NCI-H2081 (cell line): ENCODE data around the gene WDR53.
"Not testable (repeated sequence)": the region's sequence is repeated elsewhere in the genome, so short reads cannot be mapped to it uniquely, and the experiment has no call there.

ENCODE experiments used
- DNase-seq, 2 experiments: peaks; one replicate each; lab custom pipeline; 2025; lab: John Stamatoyannopoulos, UW

WDR53 gene

DNA sequence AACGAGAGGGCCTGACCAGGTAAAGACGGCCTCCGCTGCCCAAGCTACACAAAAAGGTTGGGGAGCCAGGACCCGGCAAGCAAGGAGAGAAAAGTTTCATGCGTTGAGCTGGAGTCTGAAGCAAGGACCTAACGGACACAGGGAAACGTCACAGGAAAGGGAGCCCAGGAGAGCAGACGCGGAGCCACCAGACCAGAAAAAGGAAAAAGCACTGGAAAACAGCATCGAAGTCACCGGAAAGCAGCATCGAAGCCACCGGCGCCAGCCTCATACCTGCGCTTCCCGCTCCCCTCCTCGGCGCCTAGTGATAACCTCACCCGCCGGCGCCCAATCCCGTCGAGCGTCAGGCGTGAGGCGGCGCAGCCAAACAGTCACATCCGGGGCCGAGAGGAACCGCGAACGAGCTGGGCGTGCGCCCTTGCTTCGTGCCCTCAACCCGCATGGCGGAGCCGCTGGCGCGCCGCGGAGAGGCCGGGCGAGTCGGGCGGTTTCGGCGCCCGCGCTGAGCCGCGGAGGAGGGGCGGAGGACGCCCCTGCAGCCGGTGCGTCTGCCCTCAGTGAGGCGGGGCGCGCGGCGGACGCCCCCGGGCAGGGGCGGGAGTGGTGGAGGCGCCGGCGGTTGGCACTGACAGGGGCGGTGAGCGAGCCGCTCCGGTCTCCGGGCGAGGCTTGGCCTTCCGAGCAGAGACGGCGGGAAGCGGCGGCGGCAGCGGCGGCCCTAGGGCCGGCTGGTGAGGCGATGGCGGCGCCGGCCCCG lies at the start of gene WDR53, which contains the start of gene FBXO45:
Gene WDR53, minus strand, starts transcription at position 309 of the 757 bp plus-strand sequence. CDS start 7,079 bp downstream, outside the sequence.
Gene FBXO45, plus strand, starts transcription at position 415 of the 757 bp plus-strand sequence. Its CDS starts 325 bp downstream, at position 740.
- DNase-seq, result peak; percentile 98 to 99

GRCh38 chr3:196617256-196617655 lies 48.9 kb upstream of the WDR53 start:
- no peak for DNase-seq

DNA sequence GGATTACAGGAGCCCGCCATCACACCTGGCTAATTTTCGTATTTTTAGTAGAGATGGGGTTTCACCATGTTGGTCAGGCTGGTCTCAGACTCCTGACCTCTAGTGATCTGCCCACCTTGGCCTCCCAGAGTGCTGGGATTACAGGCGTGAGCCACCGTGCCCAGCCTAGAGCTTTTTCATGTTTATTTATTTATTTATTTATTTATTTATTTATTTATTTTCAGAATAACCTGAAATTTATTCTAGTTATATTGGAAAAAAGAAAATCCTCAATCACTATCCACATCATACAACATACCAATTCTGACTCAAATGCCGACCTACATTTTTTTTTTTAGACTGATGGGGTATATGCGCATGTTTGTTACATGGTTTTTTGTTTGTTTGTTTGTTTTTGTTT lies 46.9 kb upstream of the WDR53 start:
- not testable (repeated sequence) for DNase-seq

GRCh38 chr3:196611761-196612483 lies 43.6 kb upstream of the WDR53 start:
- DNase-seq, result no peak

DNA sequence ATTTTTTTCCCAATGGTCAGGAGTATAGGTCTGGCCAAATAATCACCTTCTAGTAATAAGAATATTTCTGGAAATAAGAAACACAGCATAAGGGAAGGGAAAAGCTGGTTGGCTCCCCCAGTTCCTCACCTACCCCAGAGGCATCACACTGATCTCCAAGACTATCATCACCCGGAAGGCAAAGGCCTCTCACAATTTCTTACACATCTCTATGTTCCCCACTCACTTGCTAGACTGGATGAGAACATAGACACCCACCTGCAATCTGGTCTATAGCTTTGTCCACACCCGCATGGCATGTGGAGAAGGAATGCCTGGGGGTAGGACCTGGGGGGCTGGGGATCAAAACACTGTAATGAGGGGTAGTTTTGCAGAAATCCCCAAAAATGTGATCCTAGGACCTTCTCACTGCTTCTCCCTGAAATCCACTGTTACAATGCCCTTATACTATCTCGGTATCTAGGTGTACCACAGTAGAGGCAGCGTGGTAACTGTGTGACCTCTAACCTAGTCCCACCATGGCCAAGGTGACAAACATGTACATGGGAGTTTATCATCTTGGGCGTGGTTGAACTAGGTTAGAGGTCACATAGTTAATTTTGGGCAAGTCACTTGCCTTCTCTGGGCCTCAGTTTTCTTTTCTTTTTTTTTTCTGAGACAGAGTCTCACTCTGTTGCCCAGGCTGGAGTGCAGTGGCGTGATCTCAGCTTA lies 41.6 kb upstream of the WDR53 start:
- no peak for DNase-seq

DNA sequence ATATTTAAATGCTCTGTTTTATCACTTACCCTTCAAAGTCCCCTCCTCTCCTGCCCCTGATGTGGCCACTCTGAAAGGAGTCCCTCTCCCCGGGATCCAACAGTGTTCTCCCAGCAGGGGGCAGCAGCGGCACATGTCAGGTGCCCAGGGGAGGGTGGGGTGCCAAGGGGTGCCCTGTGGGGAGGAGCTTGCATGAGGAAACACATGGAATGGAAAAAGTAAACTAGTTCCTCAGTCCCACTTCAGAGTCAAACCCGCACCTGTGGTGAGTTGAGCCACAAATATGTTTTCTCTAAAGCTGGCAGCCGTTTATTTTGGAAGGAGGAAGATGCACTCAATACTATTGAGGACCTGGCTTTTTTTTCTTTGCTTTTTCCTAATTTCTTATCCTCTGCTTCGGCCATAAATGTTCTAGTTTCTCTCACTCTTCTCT lies 41.0 kb upstream of the WDR53 start:
- DNase-seq, result peak; percentile 88 to 93

DNA sequence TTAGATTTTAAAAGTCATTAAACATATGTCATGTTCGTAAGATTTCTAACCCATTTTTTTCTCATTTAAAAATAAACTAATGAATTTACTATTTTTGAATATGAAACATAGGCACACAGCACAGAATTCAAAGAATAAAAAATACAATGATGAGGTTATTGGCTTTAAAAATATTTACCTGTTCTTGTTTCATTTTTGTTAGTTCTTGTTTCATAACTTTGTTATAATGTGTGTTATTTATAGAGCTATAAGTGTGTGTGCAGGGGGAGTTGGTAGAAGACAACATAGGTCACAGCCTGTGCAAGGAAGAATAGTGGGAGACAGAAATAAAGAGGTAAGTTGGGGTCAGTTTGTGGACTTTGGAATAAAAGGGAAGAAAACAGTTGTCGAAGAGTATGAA lies 40.3 kb upstream of the WDR53 start:
- no peak for DNase-seq

DNA sequence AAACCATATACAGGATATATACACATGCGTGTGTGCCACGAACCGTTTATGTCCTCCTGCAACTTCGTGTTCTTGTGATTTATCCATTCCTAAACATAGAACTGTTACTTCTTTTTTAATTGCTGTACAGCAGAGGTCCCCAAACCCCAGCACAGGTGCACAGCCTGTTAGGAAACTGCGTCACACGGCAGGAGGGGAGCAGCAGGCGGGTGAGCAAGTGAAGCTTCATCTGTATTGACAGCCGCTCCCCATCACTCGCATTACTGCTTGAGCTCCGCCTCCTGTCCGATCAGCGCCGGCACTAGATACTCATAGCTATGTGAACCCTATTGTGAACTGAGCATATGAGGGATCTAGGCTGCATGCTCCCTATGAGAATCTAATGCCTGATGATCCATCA lies 36.2 kb upstream of the WDR53 start:
- no peak for DNase-seq

GRCh38 chr3:196603683-196604082 lies 35.3 kb upstream of the WDR53 start:
- no peak for DNase-seq

DNA sequence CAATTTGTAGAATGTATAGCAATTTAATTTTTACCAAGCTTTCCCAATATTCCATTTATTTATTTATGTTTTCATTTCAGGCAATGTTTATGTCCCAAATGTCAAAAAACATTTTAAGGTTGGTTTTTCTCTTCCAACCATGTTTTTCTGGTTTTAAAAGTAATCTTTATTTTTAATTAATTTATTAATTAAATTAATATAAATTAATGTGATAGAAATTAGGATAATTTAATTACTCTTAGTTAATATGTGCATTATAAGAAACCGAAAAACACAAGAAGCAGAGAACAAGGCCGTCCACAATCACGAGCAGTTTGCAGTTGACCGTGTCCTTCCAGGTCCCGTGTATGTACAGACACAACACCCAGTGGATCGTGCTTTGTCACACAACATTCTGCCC lies 34.3 kb upstream of the WDR53 start:
- no peak for DNase-seq

DNA sequence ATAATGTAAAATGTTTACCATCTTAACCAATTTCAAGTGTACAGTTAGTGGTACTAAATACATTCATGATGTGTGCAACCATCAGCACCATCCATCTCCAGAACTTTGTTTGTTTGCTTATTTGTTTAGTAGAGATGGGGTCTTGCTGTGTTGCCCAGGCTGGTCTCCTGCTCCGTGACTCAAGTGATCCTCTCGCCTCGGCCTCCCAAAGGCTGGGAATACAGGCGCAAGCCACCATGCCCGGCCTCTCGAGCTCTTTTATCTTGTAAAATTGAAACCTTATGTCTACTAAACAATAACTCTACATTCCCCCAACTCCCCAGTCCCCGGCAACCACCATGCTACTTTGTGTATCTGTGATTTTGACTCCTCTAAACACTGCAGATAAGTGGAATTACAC lies 32.0 kb upstream of the WDR53 start:
- no peak for DNase-seq

DNA sequence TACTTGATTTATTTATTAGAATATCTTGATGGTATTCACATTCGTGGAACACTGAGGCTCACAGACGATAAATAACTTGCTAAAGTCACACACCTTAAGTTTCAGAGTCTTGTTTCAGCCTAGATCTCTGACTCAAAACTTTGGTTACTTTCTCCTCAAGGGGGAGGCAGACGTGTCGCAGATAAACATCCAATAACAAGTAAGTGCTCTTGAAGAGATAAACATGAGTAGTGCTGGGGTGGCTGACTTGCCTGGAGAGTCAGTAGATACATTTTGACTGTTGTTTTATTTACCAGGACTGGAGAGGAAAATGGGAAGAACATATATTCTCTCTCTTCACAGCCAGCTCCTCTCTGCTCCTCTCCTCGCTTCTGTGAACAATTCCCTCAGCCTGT lies 31.4 kb upstream of the WDR53 start:
- no peak for DNase-seq

DNA sequence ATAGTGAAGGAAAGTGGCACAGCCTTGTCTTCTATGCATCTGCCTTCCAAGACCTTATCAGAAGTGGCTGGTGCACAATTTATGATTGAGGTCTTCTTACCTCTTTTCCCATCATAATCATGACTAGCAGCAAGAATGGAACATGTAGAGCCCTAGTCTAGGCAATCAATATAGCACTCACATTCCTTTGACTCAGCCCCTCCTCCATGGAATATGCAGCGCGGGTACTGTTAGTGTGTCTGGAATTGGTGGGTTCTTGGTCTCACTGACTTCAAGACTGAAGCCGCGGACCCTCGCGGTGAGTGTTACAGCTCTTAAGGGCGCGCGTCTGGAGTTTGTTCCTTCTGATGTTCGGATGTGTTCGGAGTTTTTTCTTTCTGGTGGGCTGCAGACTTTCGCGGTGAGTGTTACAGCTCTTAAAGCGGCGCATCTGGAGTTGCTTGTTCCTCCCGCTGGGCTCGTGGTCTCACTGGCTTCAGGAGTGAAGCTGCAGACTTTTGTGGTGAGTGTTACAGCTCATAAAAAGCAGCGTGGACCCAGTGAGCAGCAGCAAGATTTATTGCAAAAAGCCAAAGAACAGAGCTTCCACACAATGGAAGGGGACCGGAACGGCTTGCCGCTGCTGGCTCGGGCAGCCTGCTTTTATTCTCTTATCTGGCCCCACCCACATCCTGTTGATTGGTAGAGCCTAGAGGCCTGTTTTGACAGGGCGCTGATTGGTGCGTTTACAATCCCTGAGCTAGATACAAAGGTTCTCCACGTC lies 29.8 kb upstream of the WDR53 start:
- not testable (repeated sequence) for DNase-seq

GRCh38 chr3:196596355-196596754 lies 28.0 kb upstream of the WDR53 start:
- no peak for DNase-seq

- no peak for DNase-seq
Measured at GRCh38 chr3:196590279-196590678, 21.9 kb upstream of the WDR53 start.

DNA sequence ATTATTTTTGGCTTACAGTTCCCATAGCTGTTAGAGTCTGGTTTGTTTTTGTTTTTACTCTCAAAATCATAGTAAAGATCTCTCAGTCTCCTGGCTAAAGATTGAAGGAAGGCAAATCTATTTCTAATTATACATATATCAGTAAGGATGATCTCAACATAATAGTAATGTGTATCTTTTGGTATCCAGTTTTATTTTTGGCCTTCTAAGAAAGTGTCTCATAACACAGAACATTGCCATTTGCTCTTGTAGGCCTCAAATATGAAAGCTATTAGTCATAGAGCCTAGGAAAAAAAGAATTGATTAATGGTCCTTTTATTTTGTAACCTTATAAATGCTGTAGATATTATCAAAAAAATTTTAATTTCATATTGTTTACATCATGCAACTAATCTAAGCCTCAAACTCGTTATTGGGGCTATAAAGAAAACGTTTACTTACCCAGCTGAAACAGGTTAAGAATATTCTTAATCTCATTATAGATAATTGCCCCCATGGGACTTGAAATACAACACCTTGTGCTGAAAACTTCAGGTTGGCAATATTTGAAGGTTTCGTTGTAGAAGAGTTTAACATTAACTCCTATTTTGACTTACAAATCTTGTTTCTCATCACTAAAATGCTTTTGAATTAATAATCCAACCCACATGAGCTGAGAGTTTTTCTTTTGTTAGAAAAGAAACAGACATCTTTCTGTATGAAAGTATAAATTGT lies 16.8 kb upstream of the WDR53 start:
- DNase-seq, result no peak

GRCh38 chr3:196572389-196572788 lies 4.0 kb upstream of the WDR53 start:
- no peak for DNase-seq

DNA sequence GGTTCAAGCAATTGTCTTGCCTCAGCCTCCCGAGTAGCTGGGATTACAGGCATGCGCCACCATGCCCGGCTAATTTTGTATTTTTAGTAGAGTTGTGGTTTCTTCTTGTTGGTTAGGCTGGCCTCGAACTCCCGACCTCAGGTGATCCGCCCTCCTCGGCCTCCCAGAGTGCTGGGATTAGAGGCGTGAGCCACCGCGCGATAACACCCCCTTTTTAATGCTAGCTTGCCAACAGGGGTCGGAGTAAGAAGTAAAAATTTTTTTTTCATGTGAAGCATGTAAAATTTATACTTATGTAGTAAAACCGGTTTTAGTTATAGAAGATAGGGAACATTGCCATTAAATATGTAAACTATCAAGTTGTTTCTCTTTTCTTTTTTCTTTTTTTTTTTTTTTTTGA lies 2.0 kb upstream of the WDR53 start:
- not testable (repeated sequence) for DNase-seq

DNA sequence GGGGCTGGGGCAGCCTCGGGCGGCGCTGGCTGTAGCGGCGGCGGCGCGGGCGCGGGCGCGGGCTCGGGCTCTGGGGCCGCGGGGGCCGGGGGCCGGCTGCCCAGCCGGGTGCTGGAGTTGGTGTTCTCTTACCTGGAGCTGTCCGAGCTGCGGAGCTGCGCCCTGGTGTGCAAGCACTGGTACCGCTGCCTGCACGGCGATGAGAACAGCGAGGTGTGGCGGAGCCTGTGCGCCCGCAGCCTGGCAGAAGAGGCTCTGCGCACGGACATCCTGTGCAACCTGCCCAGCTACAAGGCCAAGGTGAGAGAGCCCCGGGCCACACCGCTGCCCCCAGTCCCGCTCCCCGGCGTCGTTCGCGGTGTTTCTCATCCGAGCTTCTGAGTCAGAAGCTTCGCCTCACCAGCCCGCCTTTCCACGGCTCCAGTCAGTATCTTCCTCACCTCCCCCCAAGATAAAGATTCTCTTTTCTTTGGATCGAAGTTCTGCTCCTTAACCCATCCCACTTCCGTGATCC lies 706 bp upstream of the WDR53 start:
- peak; percentile 53 to 72 for DNase-seq

DNA sequence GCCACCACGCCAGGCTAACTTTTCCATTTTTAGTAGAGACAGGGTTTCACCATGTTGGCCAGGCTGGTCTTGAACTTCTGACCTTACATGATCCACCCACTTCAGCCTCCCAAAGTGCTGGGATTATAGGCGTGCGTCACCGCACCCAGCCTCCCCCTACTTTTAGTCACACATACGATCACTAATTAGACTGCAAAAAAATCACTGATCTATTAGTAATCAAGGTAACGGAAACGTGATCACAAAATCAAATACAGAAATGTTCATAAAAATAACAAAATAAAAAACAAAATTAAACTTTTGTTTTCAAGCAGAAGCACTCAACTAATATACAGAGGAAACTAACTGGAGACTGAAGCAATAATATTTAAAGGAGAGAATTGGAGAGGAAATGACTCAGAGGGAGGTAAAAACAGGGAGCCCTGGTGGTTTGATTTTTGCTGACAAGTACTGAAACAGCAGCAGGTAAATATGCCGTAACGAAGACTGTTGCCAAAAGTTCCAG lies 4.6 kb downstream of the WDR53 start:
- DNase-seq, result no peak

DNA sequence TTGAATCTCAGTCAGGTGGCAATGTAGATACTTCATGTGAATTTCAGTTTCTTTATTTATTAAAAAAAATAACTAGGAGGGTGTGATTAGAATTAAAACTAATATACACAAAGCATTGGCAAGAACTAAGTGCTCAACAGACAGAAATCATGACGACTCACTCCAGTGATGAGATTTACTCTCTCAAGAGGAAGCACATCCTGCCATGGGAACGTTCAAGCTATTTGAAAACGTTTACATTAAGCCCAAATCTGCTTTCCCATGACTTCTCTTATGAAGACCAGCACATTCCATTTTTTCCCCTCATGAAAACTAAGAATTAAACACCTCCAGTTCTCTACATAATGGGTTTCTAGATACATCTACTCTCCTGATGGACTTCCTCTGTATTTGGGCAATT lies 8.5 kb downstream of the WDR53 start:
- DNase-seq, result no peak
